GM23338 (cell line): Measurements from ENCODE around the gene CDKN2D.

ENCODE experiments used
- CREB1 ChIP-seq: fragments of 250-450 bp; sonication (Bioruptor Pico); IDR thresholded peaks from 2 replicates; pipeline ENCODE4 v1.5.0; 2020; ENCODE audit warnings: low read depth, mild to moderate bottlenecking, moderate library complexity
- EZH2 ChIP-seq: fragments of 200-600 bp; sonication (generic); IDR thresholded peaks from one replicate; pipeline ENCODE4 v1.8.0; 2017; ENCODE audit warnings: antibody characterized with exemption, mild to moderate bottlenecking, low read depth; ENCODE audit not compliant: unreplicated experiment
- EZH2phosphoT487 ChIP-seq: fragments of 200-600 bp; sonication (generic); IDR thresholded peaks from one replicate; pipeline ENCODE4 v1.8.1; 2018; ENCODE audit warnings: antibody characterized with exemption; ENCODE audit not compliant: unreplicated experiment
- JUNB ChIP-seq: IDR thresholded peaks from one replicate; pipeline ENCODE4 v1.6.1; 2016; ENCODE audit warnings: antibody characterized with exemption; ENCODE audit not compliant: unreplicated experiment
- NANOG ChIP-seq: IDR thresholded peaks from 2 replicates; pipeline ENCODE4 v1.6.1; 2016; ENCODE audit warnings: antibody characterized with exemption, borderline replicate concordance
- POLR2AphosphoS5 ChIP-seq: IDR thresholded peaks from 2 replicates; pipeline ENCODE4 v1.6.1; 2016; ENCODE audit warnings: antibody characterized with exemption, low read depth
- ZNF114 ChIP-seq: fragments of 250-450 bp; sonication (Bioruptor Pico); IDR thresholded peaks from 2 replicates; pipeline ENCODE4 v1.5.0; 2020; ENCODE audit warnings: mild to moderate bottlenecking, moderate library complexity
- ZNF331 ChIP-seq: fragments of 250-450 bp; sonication (Bioruptor Pico); IDR thresholded peaks from 2 replicates; pipeline ENCODE4 v1.5.0; 2020; ENCODE audit warnings: low read depth, mild to moderate bottlenecking, moderate library complexity
- TF ChIP-seq, protein P1 (sequence below), 2 experiments: fragments of 200-600 bp in 1 of 2; sonication (generic) in 1 of 2; conservative IDR thresholded peaks; 2 replicates each; pipeline versions ENCODE4 v1.5.1 to v1.6.1; 2016 to 2017; ENCODE audit warnings: antibody characterized with exemption in 2 of 2, low read depth in 2 of 2, mild to moderate bottlenecking in 2 of 2, moderate library complexity in 1 of 2
- TF ChIP-seq, protein P2 (sequence below): IDR thresholded peaks from one replicate; pipeline ENCODE4 v1.6.1; 2018; ENCODE audit warnings: antibody characterized with exemption; ENCODE audit not compliant: unreplicated experiment
- TF ChIP-seq, protein P3 (sequence below): IDR thresholded peaks from 2 replicates; pipeline ENCODE4 v1.6.1; 2016; ENCODE audit warnings: antibody characterized with exemption
- TF ChIP-seq, protein P4 (sequence below): fragments of 250-450 bp; sonication (Bioruptor Pico); IDR thresholded peaks from 2 replicates; pipeline ENCODE4 v1.5.0; 2020; ENCODE audit warnings: mild to moderate bottlenecking, moderate library complexity

DNA sequence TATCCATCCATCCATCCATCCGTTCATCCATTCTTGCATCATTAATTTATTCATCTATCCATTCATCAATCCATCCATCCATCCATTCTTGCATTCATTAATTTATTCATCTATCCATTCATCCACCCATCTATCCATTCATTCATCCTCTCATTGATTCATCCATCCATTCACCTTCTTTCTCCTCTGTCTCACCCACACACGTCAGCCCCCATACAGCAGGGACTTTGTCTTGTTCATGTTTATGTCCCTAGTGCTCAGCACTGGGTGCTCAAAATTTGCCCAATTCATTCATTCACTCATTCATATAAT, 19.0 kb upstream of the CDKN2D start:
- TF ChIP-seq JUNB (no peak), EZH2 (no peak), POLR2AphosphoS5 (no peak), EZH2phosphoT487 (no peak), CREB1 (no peak), NANOG (no peak), ZNF331 (no peak), ZNF114 (CRISPR knock-in tag) (no peak)
- TF ChIP-seq, protein P1, sequence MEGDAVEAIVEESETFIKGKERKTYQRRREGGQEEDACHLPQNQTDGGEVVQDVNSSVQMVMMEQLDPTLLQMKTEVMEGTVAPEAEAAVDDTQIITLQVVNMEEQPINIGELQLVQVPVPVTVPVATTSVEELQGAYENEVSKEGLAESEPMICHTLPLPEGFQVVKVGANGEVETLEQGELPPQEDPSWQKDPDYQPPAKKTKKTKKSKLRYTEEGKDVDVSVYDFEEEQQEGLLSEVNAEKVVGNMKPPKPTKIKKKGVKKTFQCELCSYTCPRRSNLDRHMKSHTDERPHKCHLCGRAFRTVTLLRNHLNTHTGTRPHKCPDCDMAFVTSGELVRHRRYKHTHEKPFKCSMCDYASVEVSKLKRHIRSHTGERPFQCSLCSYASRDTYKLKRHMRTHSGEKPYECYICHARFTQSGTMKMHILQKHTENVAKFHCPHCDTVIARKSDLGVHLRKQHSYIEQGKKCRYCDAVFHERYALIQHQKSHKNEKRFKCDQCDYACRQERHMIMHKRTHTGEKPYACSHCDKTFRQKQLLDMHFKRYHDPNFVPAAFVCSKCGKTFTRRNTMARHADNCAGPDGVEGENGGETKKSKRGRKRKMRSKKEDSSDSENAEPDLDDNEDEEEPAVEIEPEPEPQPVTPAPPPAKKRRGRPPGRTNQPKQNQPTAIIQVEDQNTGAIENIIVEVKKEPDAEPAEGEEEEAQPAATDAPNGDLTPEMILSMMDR (conservative IDR thresholded peaks at IDR 0.05; ENCODE audit: low read depth in 2 of 2), result no peak
- TF ChIP-seq, protein P2, sequence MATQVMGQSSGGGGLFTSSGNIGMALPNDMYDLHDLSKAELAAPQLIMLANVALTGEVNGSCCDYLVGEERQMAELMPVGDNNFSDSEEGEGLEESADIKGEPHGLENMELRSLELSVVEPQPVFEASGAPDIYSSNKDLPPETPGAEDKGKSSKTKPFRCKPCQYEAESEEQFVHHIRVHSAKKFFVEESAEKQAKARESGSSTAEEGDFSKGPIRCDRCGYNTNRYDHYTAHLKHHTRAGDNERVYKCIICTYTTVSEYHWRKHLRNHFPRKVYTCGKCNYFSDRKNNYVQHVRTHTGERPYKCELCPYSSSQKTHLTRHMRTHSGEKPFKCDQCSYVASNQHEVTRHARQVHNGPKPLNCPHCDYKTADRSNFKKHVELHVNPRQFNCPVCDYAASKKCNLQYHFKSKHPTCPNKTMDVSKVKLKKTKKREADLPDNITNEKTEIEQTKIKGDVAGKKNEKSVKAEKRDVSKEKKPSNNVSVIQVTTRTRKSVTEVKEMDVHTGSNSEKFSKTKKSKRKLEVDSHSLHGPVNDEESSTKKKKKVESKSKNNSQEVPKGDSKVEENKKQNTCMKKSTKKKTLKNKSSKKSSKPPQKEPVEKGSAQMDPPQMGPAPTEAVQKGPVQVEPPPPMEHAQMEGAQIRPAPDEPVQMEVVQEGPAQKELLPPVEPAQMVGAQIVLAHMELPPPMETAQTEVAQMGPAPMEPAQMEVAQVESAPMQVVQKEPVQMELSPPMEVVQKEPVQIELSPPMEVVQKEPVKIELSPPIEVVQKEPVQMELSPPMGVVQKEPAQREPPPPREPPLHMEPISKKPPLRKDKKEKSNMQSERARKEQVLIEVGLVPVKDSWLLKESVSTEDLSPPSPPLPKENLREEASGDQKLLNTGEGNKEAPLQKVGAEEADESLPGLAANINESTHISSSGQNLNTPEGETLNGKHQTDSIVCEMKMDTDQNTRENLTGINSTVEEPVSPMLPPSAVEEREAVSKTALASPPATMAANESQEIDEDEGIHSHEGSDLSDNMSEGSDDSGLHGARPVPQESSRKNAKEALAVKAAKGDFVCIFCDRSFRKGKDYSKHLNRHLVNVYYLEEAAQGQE, result no peak
- TF ChIP-seq, protein P3, sequence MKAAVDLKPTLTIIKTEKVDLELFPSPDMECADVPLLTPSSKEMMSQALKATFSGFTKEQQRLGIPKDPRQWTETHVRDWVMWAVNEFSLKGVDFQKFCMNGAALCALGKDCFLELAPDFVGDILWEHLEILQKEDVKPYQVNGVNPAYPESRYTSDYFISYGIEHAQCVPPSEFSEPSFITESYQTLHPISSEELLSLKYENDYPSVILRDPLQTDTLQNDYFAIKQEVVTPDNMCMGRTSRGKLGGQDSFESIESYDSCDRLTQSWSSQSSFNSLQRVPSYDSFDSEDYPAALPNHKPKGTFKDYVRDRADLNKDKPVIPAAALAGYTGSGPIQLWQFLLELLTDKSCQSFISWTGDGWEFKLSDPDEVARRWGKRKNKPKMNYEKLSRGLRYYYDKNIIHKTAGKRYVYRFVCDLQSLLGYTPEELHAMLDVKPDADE, result no peak
- TF ChIP-seq, protein P4, sequence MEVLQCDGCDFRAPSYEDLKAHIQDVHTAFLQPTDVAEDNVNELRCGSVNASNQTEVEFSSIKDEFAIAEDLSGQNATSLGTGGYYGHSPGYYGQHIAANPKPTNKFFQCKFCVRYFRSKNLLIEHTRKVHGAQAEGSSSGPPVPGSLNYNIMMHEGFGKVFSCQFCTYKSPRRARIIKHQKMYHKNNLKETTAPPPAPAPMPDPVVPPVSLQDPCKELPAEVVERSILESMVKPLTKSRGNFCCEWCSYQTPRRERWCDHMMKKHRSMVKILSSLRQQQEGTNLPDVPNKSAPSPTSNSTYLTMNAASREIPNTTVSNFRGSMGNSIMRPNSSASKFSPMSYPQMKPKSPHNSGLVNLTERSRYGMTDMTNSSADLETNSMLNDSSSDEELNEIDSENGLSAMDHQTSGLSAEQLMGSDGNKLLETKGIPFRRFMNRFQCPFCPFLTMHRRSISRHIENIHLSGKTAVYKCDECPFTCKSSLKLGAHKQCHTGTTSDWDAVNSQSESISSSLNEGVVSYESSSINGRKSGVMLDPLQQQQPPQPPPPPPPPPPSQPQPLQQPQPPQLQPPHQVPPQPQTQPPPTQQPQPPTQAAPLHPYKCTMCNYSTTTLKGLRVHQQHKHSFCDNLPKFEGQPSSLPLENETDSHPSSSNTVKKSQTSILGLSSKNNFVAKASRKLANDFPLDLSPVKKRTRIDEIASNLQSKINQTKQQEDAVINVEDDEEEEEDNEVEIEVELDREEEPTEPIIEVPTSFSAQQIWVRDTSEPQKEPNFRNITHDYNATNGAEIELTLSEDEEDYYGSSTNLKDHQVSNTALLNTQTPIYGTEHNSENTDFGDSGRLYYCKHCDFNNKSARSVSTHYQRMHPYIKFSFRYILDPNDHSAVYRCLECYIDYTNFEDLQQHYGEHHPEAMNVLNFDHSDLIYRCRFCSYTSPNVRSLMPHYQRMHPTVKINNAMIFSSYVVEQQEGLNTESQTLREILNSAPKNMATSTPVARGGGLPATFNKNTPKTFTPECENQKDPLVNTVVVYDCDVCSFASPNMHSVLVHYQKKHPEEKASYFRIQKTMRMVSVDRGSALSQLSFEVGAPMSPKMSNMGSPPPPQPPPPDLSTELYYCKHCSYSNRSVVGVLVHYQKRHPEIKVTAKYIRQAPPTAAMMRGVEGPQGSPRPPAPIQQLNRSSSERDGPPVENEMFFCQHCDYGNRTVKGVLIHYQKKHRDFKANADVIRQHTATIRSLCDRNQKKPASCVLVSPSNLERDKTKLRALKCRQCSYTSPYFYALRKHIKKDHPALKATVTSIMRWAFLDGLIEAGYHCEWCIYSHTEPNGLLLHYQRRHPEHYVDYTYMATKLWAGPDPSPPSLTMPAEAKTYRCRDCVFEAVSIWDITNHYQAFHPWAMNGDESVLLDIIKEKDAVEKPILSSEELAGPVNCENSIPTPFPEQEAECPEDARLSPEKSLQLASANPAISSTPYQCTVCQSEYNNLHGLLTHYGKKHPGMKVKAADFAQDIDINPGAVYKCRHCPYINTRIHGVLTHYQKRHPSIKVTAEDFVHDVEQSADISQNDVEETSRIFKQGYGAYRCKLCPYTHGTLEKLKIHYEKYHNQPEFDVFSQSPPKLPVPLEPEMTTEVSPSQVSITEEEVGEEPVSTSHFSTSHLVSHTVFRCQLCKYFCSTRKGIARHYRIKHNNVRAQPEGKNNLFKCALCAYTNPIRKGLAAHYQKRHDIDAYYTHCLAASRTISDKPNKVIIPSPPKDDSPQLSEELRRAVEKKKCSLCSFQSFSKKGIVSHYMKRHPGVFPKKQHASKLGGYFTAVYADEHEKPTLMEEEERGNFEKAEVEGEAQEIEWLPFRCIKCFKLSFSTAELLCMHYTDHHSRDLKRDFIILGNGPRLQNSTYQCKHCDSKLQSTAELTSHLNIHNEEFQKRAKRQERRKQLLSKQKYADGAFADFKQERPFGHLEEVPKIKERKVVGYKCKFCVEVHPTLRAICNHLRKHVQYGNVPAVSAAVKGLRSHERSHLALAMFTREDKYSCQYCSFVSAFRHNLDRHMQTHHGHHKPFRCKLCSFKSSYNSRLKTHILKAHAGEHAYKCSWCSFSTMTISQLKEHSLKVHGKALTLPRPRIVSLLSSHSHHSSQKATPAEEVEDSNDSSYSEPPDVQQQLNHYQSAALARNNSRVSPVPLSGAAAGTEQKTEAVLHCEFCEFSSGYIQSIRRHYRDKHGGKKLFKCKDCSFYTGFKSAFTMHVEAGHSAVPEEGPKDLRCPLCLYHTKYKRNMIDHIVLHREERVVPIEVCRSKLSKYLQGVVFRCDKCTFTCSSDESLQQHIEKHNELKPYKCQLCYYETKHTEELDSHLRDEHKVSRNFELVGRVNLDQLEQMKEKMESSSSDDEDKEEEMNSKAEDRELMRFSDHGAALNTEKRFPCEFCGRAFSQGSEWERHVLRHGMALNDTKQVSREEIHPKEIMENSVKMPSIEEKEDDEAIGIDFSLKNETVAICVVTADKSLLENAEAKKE (CRISPR knock-in tag), result no peak
